CD4-positive, CD25-positive, alpha-beta regulatory T cell (primary cell): ENCODE measurements around the gene FILIP1. TPM values are rescaled to one million over a fixed set of nuclear protein-coding genes. Genes with fewer than 3 reads are reported as not detected.

Experiments used
- ATAC-seq, 2 donors: fragments of 150-1000 bp; cut with Tn5 transposase; one replicate each; pipeline ENCODE4 v1.10.0; 2021; ENCODE audit warnings: low read depth in 2 of 2, moderate number of reproducible peaks in 2 of 2, moderate library complexity in 1 of 2
- DNase-seq, 3 donors: peaks; one replicate each; pipeline versions ENCODE4 v3.0.0 to v3.0.0-alpha.2; 2012 to 2022; ENCODE audit warnings: mixed read lengths in 1 of 3
- H3K27ac ChIP-seq: one replicate; pipeline ENCODE4 v1.7.0; 2013; ENCODE audit warnings: mild to moderate bottlenecking, low read length; ENCODE audit not compliant: insufficient read depth, poor library complexity, severe bottlenecking
- H3K27me3 ChIP-seq: one replicate; pipeline ENCODE4 v1.7.0; 2013; ENCODE audit warnings: low read length; ENCODE audit not compliant: control insufficient read depth, insufficient read depth
- H3K36me3 ChIP-seq: one replicate; pipeline ENCODE4 v1.7.0; 2013; ENCODE audit warnings: mild to moderate bottlenecking, low read length, moderate library complexity; ENCODE audit not compliant: control insufficient read depth, insufficient read depth
- H3K4me1 ChIP-seq: 2 replicates; pipeline ENCODE4 v1.7.0; 2013; ENCODE audit warnings: mild to moderate bottlenecking, low read length; ENCODE audit not compliant: insufficient read depth, control insufficient read depth, poor library complexity, severe bottlenecking
- H3K4me3 ChIP-seq: one replicate; pipeline ENCODE4 v1.7.0; 2013; ENCODE audit warnings: low read depth, mild to moderate bottlenecking, low read length, moderate library complexity
- H3K9me3 ChIP-seq, 2 experiments: 1 replicate in 1 of 2; 2 replicates in 1 of 2; pipeline ENCODE4 v1.7.0; 2013; ENCODE audit warnings: low read length in 2 of 2, mild to moderate bottlenecking in 1 of 2, moderate library complexity in 1 of 2; ENCODE audit not compliant: control insufficient read depth in 2 of 2
- H3K27ac Mint-ChIP-seq, 3 donors: one replicate each; pipeline ENCODE4 v1.8.0; 2020 to 2022; ENCODE audit warnings: mild to moderate bottlenecking in 3 of 3, mixed read lengths in 3 of 3, moderate library complexity in 2 of 3
- H3K27me3 Mint-ChIP-seq: one replicate; pipeline ENCODE4 v1.8.0; 2022; ENCODE audit warnings: mild to moderate bottlenecking, mixed read lengths
- H3K36me3 Mint-ChIP-seq: one replicate; pipeline ENCODE4 v1.8.0; 2020; ENCODE audit warnings: mixed read lengths
- H3K4me1 Mint-ChIP-seq, 4 donors: one replicate each; pipeline ENCODE4 v1.8.0; 2020 to 2022; ENCODE audit warnings: mixed read lengths in 4 of 4, mild to moderate bottlenecking in 1 of 4
- H3K4me3 Mint-ChIP-seq, 4 donors: one replicate each; pipeline ENCODE4 v1.8.0; 2020 to 2022; ENCODE audit warnings: mild to moderate bottlenecking in 4 of 4, mixed read lengths in 4 of 4, moderate library complexity in 3 of 4
- H3K9me3 Mint-ChIP-seq, 7 donors: one replicate each; pipeline ENCODE4 v1.8.0; 2020 to 2022; ENCODE audit warnings: mixed read lengths in 7 of 7, mild to moderate bottlenecking in 3 of 7, moderate library complexity in 2 of 7
- polyA plus RNA-seq, 4 donors: library from polyadenylated mRNA; unstranded; fragments of 300-500 nt; fragmentation: Illumina TruSeq; gene quantifications; one replicate each; pipeline ENCODE4 v1.2.3, GENCODE V29; 2021
- total RNA-seq: library from RNA; stranded (reverse); gene quantifications from one replicate; pipeline ENCODE4 v1.2.3, GENCODE V29; 2022

Gene FILIP1
- total and polyA plus RNA-seq, 5 donors from 2014 or later, result 0.02 TPM; not detected in 4

DNA sequence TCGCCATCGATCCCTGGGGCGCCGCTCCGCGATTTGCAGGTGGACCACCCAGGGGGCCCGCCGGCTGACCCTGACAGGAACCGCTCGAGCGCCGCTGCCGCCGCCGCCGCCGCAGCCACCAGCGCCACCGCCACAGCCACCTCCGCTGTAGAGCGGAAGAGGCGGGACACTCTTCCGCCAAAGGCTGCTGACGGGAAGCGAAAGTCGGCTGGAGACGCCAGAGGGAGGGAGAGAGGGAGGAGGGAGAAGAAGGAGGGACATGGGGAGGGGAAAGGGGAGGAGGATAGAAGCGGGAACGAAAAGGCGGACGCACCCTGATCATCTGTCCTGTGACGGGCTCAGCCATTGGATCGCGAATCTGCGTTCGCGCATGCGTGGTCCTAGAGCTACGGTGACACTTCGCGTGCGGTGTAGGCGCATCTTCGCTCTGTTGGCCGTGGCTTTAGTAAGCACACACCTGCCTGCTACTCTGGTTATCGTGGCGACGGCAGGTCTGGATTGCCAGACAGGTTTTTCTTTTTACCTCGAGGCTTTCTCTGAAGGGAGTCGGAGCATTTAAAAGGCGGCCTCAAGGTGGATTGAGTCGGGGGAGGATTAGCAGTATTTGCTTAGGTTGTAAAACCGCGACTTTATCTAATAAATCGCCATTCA, 208.8 kb downstream of the FILIP1 start, which contains the start of gene TMEM30A:
TMEM30A (minus strand) TSS at position 161 of the 651 bp plus-strand sequence; CDS start at position 7, 154 bp downstream.
- H3K36me3 Mint-ChIP-seq, result no peaks in the 10 kb centered on the region
- H3K27me3 Mint-ChIP-seq, result no peaks in the 10 kb centered on the region
- DNase-seq (peak; percentile 95 to 100 (median 96)), ATAC-seq (peak; percentile 91 to 92)
- Histone ChIP-seq H3K27ac (peak within 1 kb of the TSS; percentile 80), H3K27me3 (no peaks in the 10 kb centered on the region), H3K36me3 (no peaks in the 10 kb centered on the region), H3K9me3 (no peaks in the 10 kb centered on the region), H3K4me1 (peaks cover 38% of the 10 kb centered on the region), H3K4me3 (peak within 1 kb of the TSS; percentile 98)
- H3K27ac Mint-ChIP-seq, result no peak within 1 kb of the TSS
- peaks cover 11 to 54% (median 26%) of the 10 kb centered on the region in 4 donors for H3K4me1 Mint-ChIP-seq
- H3K9me3 Mint-ChIP-seq, result no peaks in the 10 kb centered on the region
- H3K4me3 Mint-ChIP-seq, result no peak within 1 kb of the TSS

GRCh38 chr6:75283907-75284631, 209.5 kb downstream of the FILIP1 start:
- peak; percentile 10 to 17 for ATAC-seq
- no peaks in the 10 kb centered on the region for H3K27me3 Mint-ChIP-seq
- Histone ChIP-seq H3K4me3 (peak overlapping the region; percentile 79), H3K27ac (peak overlapping the region; percentile 80), H3K36me3 (no peaks in the 10 kb centered on the region), H3K4me1 (peaks cover 45% of the 10 kb centered on the region), H3K27me3 (no peaks in the 10 kb centered on the region), H3K9me3 (no peaks in the 10 kb centered on the region)
- H3K27ac Mint-ChIP-seq, result no peak overlapping the region
- no peaks in the 10 kb centered on the region for H3K9me3 Mint-ChIP-seq
- no peak overlapping the region for H3K4me3 Mint-ChIP-seq
- DNase-seq, result peak; percentile 2 to 39 (median 30)
- peaks cover 12 to 60% (median 31%) of the 10 kb centered on the region in 4 donors for H3K4me1 Mint-ChIP-seq
- no peaks in the 10 kb centered on the region for H3K36me3 Mint-ChIP-seq

DNA sequence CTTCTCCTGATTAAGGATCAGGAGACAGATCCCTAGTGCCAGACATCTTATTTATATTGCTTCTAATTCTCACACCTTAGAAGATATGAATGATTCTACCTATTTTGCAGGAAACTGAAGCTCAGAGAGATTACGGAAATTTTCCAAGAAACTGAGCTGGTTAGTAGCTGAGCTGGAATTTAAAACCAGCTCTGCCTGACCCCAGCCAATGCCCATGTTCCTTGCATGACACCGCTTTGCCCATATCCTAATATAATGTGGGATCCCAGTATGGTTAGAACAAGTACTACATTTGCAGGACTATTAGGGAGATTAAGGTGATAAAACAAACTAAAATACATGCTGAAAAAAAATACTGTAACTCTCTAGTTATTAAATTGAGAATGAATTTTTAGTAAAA, 210.9 kb downstream of the FILIP1 start:
- H3K9me3 ChIP-seq, result no peaks in the 10 kb centered on the region
- H3K4me3 ChIP-seq, result peak overlapping the region; percentile 79
- no peaks in the 10 kb centered on the region for H3K9me3 Mint-ChIP-seq
- peaks cover 50% of the 10 kb centered on the region for H3K4me1 ChIP-seq
- no peak overlapping the region for H3K4me3 Mint-ChIP-seq
- no peaks in the 10 kb centered on the region for H3K36me3 Mint-ChIP-seq
- peak overlapping the region; percentile 35 for H3K27ac ChIP-seq
- H3K27me3 ChIP-seq, result no peaks in the 10 kb centered on the region
- no peaks in the 10 kb centered on the region for H3K36me3 ChIP-seq
- DNase-seq, result no peak
- peaks cover 22 to 61% (median 39%) of the 10 kb centered on the region in 4 donors for H3K4me1 Mint-ChIP-seq
- no peak for ATAC-seq
- H3K27me3 Mint-ChIP-seq, result no peaks in the 10 kb centered on the region
- H3K27ac Mint-ChIP-seq, result no peak overlapping the region

GRCh38 chr6:75281653-75282052, 211.9 kb downstream of the FILIP1 start:
- Mint-ChIP-seq H3K36me3 (peaks cover 4% of the 10 kb centered on the region), H3K4me3 (peak overlapping the region in 2 of 4 donors; percentile 16 to 57), H3K27me3 (no peaks in the 10 kb centered on the region), H3K9me3 (no peaks in the 10 kb centered on the region), H3K27ac (no peak overlapping the region), H3K4me1 (peaks cover 20 to 55% (median 35%) of the 10 kb centered on the region in 4 donors)
- Histone ChIP-seq H3K27ac (no peak overlapping the region), H3K4me1 (peaks cover 50% of the 10 kb centered on the region), H3K4me3 (peak overlapping the region; percentile 79), H3K36me3 (no peaks in the 10 kb centered on the region), H3K27me3 (no peaks in the 10 kb centered on the region), H3K9me3 (no peaks in the 10 kb centered on the region)
- no peak for ATAC-seq
- no peak for DNase-seq

DNA sequence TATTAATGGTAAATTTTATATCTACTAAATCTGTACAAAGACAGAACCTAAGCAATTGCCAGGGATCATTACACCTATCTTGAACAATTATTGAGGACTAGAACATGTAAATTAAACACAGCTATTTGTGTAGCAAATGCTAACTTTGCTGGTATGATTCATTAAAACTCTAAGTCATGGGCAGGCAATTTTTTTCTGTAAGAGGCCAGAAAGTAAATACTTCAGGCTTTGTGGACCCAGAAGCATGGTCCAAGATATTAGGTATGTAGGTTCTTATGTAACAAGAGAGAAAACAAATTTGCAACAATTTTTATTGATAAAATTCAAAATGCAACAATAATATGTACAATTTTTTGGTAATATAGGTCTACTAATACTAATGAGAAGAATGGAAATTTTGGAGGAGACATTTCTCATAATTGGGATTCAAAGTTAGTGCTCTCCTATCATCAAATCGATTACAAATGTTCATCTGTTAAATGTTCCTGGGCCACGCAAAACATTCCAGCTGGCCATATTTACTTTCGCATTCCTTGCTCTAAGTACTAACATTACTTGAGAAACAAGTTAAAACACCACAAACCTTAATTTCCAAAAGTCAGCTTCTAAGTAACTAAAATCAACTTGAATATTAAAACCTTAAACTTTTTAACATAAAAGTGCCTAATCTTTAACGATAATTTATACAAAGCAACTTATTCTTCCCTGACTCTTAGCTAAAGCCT, 213.3 kb downstream of the FILIP1 start:
- ATAC-seq (no peak), DNase-seq (no peak)
- Histone ChIP-seq H3K4me1 (peaks cover 43% of the 10 kb centered on the region), H3K27me3 (no peaks in the 10 kb centered on the region), H3K27ac (no peak overlapping the region), H3K36me3 (peaks cover 3% of the 10 kb centered on the region), H3K9me3 (no peaks in the 10 kb centered on the region), H3K4me3 (peak overlapping the region; percentile 48)
- Mint-ChIP-seq H3K27me3 (no peaks in the 10 kb centered on the region), H3K4me1 (peaks cover 31 to 63% (median 43%) of the 10 kb centered on the region in 4 donors), H3K36me3 (peaks cover 8% of the 10 kb centered on the region), H3K27ac (peak overlapping the region in 1 of 3 donors; percentile 6), H3K9me3 (no peaks in the 10 kb centered on the region), H3K4me3 (peak overlapping the region in 2 of 4 donors; percentile 2 to 34)

DNA sequence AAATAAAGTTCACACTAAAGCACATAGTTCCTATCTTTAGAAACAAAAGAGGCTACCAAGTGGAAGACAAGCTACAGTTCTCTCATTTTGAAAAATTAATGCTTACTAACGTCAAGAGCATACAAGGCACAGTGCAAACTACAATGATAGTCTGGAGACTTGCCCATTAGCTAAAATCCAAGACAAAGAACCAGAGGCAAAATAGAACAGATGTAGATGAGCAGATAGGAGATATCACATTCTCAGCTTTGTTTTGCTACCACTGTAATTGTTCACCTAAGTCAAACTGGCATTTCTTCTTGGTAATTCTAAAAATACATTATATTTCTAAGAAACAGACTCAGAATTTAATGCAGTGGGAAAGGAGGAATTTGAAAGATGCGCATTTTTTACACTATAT, 214.2 kb downstream of the FILIP1 start:
- Mint-ChIP-seq H3K4me1 (peaks cover 36 to 70% (median 48%) of the 10 kb centered on the region in 4 donors), H3K36me3 (peaks cover 12% of the 10 kb centered on the region), H3K27ac (peak overlapping the region in 1 of 3 donors; percentile 20), H3K4me3 (peak overlapping the region in 1 of 4 donors; percentile 31), H3K9me3 (no peaks in the 10 kb centered on the region), H3K27me3 (no peaks in the 10 kb centered on the region)
- H3K27ac ChIP-seq, result no peak overlapping the region
- ATAC-seq (no peak), DNase-seq (no peak)
- H3K27me3 ChIP-seq, result no peaks in the 10 kb centered on the region
- H3K4me1 ChIP-seq, result peaks cover 43% of the 10 kb centered on the region
- H3K36me3 ChIP-seq, result peaks cover 4% of the 10 kb centered on the region
- H3K9me3 ChIP-seq, result no peaks in the 10 kb centered on the region
- peak overlapping the region; percentile 45 for H3K4me3 ChIP-seq

DNA sequence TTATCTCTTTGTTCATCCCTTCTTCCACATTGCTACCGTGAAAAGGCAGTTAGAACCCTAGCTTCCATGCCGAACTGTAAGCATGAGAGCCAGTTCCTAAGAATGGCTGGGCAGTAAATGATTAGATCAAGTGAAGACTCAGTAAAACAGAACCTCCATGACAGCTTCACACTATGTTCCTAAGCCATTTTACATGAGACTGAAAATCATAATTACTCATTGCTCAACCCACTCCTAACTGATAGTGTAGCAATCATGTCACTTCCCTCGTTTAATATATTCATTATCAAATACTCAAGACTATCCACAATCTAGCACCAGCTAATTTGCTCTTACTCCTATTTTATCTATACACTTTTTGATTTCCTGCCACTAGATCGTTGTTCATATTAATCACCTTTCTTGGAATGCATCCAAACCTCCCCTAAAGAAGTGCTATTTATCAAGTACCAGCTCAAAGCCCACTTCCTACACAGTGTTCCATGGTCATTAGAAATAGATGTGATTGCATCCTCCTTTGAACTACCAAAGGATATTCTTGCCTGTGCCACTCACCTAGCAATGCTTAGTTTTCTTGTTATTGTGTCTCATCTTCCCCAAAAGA, 215.0 kb downstream of the FILIP1 start:
- no peak for DNase-seq
- peaks cover 45 to 78% (median 56%) of the 10 kb centered on the region in 4 donors for H3K4me1 Mint-ChIP-seq
- peaks cover 37% of the 10 kb centered on the region for H3K4me1 ChIP-seq
- no peaks in the 10 kb centered on the region for H3K9me3 ChIP-seq
- H3K4me3 ChIP-seq, result peak overlapping the region; percentile 45
- H3K27me3 ChIP-seq, result no peaks in the 10 kb centered on the region
- ATAC-seq, result no peak
- no peaks in the 10 kb centered on the region for H3K27me3 Mint-ChIP-seq
- H3K27ac Mint-ChIP-seq, result peak overlapping the region; percentile 1 to 36 (median 9)
- H3K9me3 Mint-ChIP-seq, result no peaks in the 10 kb centered on the region
- H3K36me3 Mint-ChIP-seq, result peaks cover 12% of the 10 kb centered on the region
- no peak overlapping the region for H3K27ac ChIP-seq
- peaks cover 8% of the 10 kb centered on the region for H3K36me3 ChIP-seq
- peak overlapping the region; percentile 0 to 29 (median 2) for H3K4me3 Mint-ChIP-seq
